ENCODE results near the gene RASGRF1.

RASGRF1 gene

GRCh38 chr15:79046691-79047404 is 43.7 kb downstream of the RASGRF1 start:
- no peak for TF ChIP-seq CTCF (IDR thresholded peaks at IDR 0.05; ENCODE audit: insufficient read depth, low read depth, low read length, missing control alignments)
- H3K4me3 ChIP-seq (ENCODE audit: low read depth, low read length): no peak overlapping the region
- DNase-seq (ENCODE audit: low read depth): no peak

GRCh38 chr15:79045041-79045440 is 45.5 kb downstream of the RASGRF1 start:
- no peak for TF ChIP-seq CTCF (IDR thresholded peaks at IDR 0.05; ENCODE audit: insufficient read depth, low read depth, low read length, missing control alignments)
- no peak overlapping the region for H3K4me3 ChIP-seq (ENCODE audit: low read depth, low read length)
- no peak for DNase-seq (ENCODE audit: low read depth)

GRCh38 chr15:79042213-79042928 is 48.2 kb downstream of the RASGRF1 start:
- no peak for TF ChIP-seq CTCF (IDR thresholded peaks at IDR 0.05; ENCODE audit: insufficient read depth, low read depth, low read length, missing control alignments)
- DNase-seq (ENCODE audit: low read depth): no peak
- H3K4me3 ChIP-seq (ENCODE audit: low read depth, low read length): no peak overlapping the region

- H3K4me3 ChIP-seq (ENCODE audit: low read depth, low read length): no peak overlapping the region
- TF ChIP-seq CTCF (IDR thresholded peaks at IDR 0.05; ENCODE audit: insufficient read depth, low read depth, low read length, missing control alignments): no peak
- no peak for DNase-seq (ENCODE audit: low read depth)
Measured at GRCh38 chr15:79041601-79042168, 48.9 kb downstream of the RASGRF1 start.

GRCh38 chr15:79037848-79038247 is 52.7 kb downstream of the RASGRF1 start:
- no peak for DNase-seq (ENCODE audit: low read depth)
- TF ChIP-seq CTCF (IDR thresholded peaks at IDR 0.05; ENCODE audit: insufficient read depth, low read depth, low read length, missing control alignments): no peak

GRCh38 chr15:79036323-79036722 is 54.3 kb downstream of the RASGRF1 start:
- DNase-seq (ENCODE audit: low read depth): no peak
- no peak for TF ChIP-seq CTCF (IDR thresholded peaks at IDR 0.05; ENCODE audit: insufficient read depth, low read depth, low read length, missing control alignments)
- H3K4me3 ChIP-seq (ENCODE audit: low read depth, low read length): no peak overlapping the region

More at GRCh38 chr15:79037848-79038247, 52.7 kb downstream of the RASGRF1 start:
- H3K4me3 ChIP-seq (ENCODE audit: low read depth, low read length): no peak overlapping the region
